ENCODE results near the gene PEA15.

Gene PEA15

DNA sequence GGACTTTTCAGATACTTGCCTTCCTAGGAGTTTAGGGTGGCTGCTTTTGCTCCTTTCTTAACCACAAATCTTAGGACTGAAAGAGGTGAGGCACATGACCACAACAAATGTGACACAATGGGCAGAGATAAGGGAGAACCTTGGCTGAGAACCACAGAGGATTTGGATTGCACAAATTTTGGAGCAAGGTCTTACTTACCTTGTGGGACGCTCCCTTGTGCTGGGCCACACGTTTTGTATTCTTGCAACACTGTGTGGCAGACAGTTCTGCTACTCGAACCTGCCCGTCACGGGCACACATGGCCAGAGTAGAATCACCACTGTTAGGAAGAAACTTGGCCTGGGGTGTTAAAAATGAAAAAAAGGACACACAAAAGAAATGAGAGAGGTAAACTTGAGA lies 33.2 kb downstream of the PEA15 start:
- DNase-seq (ENCODE audit: insufficient read length, low spot score), result no peak
- no peak for FAIRE-seq
- TF ChIP-seq, protein P1, sequence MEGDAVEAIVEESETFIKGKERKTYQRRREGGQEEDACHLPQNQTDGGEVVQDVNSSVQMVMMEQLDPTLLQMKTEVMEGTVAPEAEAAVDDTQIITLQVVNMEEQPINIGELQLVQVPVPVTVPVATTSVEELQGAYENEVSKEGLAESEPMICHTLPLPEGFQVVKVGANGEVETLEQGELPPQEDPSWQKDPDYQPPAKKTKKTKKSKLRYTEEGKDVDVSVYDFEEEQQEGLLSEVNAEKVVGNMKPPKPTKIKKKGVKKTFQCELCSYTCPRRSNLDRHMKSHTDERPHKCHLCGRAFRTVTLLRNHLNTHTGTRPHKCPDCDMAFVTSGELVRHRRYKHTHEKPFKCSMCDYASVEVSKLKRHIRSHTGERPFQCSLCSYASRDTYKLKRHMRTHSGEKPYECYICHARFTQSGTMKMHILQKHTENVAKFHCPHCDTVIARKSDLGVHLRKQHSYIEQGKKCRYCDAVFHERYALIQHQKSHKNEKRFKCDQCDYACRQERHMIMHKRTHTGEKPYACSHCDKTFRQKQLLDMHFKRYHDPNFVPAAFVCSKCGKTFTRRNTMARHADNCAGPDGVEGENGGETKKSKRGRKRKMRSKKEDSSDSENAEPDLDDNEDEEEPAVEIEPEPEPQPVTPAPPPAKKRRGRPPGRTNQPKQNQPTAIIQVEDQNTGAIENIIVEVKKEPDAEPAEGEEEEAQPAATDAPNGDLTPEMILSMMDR (IDR thresholded peaks at IDR 0.05; ENCODE audit: insufficient read depth, missing control alignments), result no peak

DNA sequence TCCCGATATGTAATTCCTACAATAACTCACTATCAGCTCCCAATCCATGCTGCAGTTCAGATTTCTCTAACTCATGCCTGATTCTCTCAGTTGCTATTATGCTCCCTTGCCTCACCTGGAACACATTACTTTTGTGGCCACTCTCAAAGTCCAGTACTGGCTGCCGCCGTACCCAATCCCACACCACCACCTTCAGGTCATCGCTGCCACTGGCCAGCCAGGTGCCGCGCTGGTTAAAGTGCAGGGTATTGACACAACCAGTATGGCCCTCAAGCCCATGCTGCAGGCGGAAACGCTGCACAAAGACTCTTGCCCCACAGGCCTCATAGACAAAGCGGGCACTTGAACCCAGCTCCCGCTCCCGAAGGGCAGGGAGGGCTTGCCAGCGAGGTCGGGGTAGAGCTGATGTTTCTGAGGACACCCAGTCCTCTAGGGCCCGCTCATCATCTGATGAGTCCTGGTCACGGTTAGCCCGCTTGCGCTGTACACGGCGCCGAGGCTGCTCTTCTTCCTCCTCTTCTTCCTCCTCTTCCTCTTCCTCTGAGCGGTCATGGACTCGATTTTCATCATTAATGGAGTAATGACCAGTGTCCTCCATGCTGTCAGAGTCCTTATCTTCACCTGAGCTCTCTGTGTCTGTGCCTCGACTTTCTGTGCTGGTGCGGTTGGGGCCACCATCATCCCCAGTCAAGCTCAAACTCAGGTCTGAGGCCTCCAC lies 34.6 kb downstream of the PEA15 start:
- DNase-seq (ENCODE audit: insufficient read length, low spot score) (no peak), FAIRE-seq (no peak)
- TF ChIP-seq, protein P1 (IDR thresholded peaks at IDR 0.05; ENCODE audit: insufficient read depth, missing control alignments), result no peak

DNA sequence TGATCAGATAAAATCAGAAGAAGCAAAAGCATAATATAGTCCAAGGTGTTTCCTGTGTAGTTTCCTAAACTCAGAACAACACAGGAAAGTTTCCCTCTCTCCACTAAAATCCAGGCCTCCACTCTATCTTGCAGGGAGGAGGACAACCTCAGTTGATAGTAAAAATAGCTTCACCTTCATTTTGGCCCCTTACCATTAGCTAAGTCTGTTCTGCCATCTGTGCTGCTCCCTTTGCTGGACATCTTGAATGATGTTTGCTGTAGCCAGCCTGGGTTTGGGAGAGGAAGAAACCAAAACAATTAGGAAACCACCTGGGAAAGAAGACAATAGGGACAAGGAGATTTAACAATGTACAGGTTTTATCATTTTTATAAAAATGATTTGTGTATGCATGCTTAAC lies 38.6 kb downstream of the PEA15 start:
- TF ChIP-seq, protein P1 (IDR thresholded peaks at IDR 0.05; ENCODE audit: insufficient read depth, missing control alignments), result no peak
- DNase-seq (ENCODE audit: insufficient read length, low spot score) (no peak), FAIRE-seq (peak; percentile 16)

DNA sequence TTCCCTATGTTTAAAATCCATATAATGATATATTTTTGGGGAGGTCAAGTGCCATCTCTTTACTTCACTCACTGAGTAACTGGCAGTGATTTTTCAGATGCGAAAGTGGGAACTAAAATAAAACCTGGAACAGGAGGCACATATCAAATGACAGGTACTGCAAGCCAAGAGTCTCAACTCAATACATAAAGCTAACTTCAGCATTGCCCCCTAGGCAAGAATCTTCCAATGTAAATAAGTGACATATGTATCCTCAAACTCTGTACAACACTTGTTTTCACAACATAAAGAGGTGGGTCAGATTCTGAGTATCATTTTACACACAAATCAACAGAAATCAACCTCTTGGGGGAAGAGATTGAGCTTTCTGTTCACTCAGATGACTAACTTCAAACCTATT lies 39.0 kb downstream of the PEA15 start:
- no peak for DNase-seq (ENCODE audit: insufficient read length, low spot score)
- no peak for FAIRE-seq
- TF ChIP-seq, protein P1 (IDR thresholded peaks at IDR 0.05; ENCODE audit: insufficient read depth, missing control alignments), result no peak

DNA sequence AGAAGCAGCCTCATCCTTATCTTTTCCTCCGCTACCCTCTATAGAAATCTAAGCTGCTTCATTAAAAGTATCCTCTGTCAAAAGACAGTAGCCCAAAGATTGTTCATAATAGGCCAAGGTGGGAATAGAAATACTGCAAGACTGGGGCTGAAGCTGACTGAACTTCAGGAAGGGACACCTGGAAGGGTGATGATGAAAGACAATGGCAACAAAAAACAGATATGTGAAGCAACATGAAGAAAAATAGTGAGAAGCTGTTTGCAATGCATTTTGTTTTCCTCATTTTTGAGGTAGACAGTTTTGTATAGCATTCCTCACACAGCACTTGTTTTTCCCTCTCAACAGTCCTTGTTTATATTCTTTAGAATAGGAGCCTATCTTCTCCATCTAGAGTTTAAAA lies 40.2 kb downstream of the PEA15 start:
- DNase-seq (ENCODE audit: insufficient read length, low spot score), result no peak
- no peak for FAIRE-seq
- TF ChIP-seq, protein P1 (IDR thresholded peaks at IDR 0.05; ENCODE audit: insufficient read depth, missing control alignments), result no peak

DNA sequence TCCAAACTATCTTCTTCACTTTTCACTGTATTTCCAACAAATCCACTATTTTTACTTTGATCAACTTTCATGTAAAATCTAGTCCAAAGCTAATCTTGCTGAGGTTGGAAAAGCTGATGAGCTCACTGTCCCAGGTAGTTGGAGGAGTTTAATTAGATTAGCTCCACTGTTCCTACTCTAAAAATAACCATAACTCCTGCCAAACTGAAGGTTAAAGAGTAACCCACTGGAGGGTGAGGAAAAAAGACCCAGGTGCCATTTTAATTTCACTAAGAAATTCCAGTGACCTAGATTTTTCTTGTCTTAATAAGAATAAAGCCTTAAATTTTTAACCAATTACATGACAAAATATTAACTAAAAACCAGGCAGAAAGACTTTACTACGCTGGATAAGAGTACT lies 41.9 kb downstream of the PEA15 start:
- DNase-seq (ENCODE audit: insufficient read length, low spot score) (no peak), FAIRE-seq (no peak)
- TF ChIP-seq, protein P1 (IDR thresholded peaks at IDR 0.05; ENCODE audit: insufficient read depth, missing control alignments), result no peak

DNA sequence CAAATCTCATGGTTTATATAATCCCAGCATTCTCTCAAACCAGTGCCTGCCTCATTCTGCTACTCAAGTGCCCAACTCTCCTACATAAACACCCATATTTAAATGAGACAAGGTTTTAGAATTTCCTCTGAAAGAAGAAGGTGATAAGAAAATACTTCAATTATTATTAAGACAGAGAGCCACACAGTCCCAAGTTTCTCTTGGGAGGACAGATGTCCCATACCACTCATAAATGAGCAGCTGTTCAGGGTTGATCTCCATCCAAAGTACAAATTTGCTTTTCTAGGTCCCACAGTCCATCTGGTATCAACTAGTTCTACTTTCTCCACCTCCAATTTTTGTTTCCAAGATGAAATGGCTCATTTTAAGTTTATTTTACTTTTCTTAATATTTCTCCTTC lies 45.8 kb downstream of the PEA15 start:
- DNase-seq (ENCODE audit: insufficient read length, low spot score) (no peak), FAIRE-seq (no peak)
- TF ChIP-seq, protein P1 (IDR thresholded peaks at IDR 0.05; ENCODE audit: insufficient read depth, missing control alignments), result no peak
